PC-9 (cell line): ENCODE data around the gene TWSG1.

Source experiments
- CTCF ChIP-seq: fragments of 200-600 bp; sonication (generic); conservative IDR thresholded peaks from 2 replicates; pipeline ENCODE4 v1.6.1; 2017; ENCODE audit warnings: mixed run types, antibody characterized with exemption, mild to moderate bottlenecking, moderate library complexity
- EZH2 ChIP-seq: fragments of 200-600 bp; sonication (generic); IDR thresholded peaks from 2 replicates; pipeline ENCODE4 v1.8.0; 2017; ENCODE audit warnings: antibody characterized with exemption, low read depth

DNA sequence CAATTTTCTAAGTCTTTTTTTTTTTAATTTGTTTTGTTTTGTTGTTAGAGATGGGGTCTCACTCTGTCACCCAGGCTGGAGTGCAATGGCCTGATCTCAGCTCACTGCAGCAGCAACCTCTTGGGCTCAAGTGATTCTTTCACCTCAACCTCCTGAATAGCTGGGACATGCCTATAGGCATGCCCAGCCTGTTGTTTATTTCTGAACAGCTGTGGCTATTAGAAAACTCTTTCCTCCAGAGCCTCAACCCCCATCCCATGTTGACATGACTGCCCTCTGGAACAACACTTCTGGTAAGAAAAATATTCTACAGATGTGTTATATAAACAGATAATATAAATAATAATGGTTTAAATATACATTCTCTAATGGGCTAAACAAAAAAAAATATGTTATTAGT, 44.4 kb upstream of the TWSG1 start:
- TF ChIP-seq CTCF: no peak
- no peak for TF ChIP-seq EZH2
